HepG2 (cell line): ENCODE measurements around the gene SUB1. TPM values are rescaled to one million over a fixed set of nuclear protein-coding genes. Genes with fewer than 3 reads are reported as not detected.
A peak's percentile ranks its signal among the peaks of the same experiment; 100 is the strongest.

ENCODE experiments used
- ATAC-seq: fragments of 200-7000 bp; cut with Tn5 transposase; 3 replicates; pipeline ENCODE4 v1.9.1; 2020; ENCODE audit warnings: mild to moderate bottlenecking, moderate library complexity
- Bru-seq: library from RNA; stranded (reverse); fragments of 400-500 nt; gene quantifications from one replicate; lab custom pipeline; 2021; lab: Mats Ljungman, UMichigan
- BruChase-seq, 2 experiments: library from RNA; stranded (reverse); fragments of 400-500 nt; gene quantifications; one replicate each; lab custom pipeline; 2021; lab: Mats Ljungman, UMichigan
- BruUV-seq: library from RNA; stranded (reverse); fragments of 400-500 nt; replicated peaks from 2 replicates; lab custom pipeline; 2021; lab: Mats Ljungman, UMichigan
- CTCF ChIA-PET: fragments of 300-600 bp; formaldehyde crosslinking; extraction: SDS; loops from one replicate; lab custom pipeline; 2021; ENCODE audit warnings: low total read pairs, inconsistent platforms, low intra/inter-chr PET ratio; lab: Yijun Ruan, JAX
- POLR2A ChIA-PET: fragments of 350-600 bp; sonication (Branson Sonifier 250); formaldehyde crosslinking; loops from one replicate; lab custom pipeline; 2020; ENCODE audit warnings: antibody characterized with exemption, inconsistent platforms; lab: Yijun Ruan, JAX
- DNase-seq: peaks from one replicate; pipeline ENCODE4 v3.0.0-alpha.2; 2015; ENCODE audit warnings: low spot score
- FAIRE-seq: peaks from 3 replicates; lab custom pipeline; 2011; peaks lifted over from hg19 to GRCh38; lab: Jason Lieb, UNC
- H2AFZ ChIP-seq: one replicate; pipeline ENCODE4 v1.6.1; 2011; ENCODE audit warnings: low read length, inconsistent platforms
- H3K27ac ChIP-seq: fragments of 300-600 bp; 3 replicates; pipeline ENCODE4 v1.8.0; 2011; ENCODE audit warnings: mixed run types, mild to moderate bottlenecking, mixed read lengths, low read length, inconsistent platforms; ENCODE audit not compliant: insufficient read depth; ENCODE audit errors: extremely low read length
- H3K27me3 ChIP-seq, 2 experiments: fragments of 200-600 bp in 1 of 2; 2 replicates in 1 of 2; 3 replicates in 1 of 2; pipeline versions ENCODE4 v1.6.0 to v1.8.0; 2011; ENCODE audit warnings: low read length in 2 of 2, mild to moderate bottlenecking in 2 of 2, moderate library complexity in 2 of 2, inconsistent platforms in 1 of 2; ENCODE audit not compliant: insufficient read depth in 2 of 2, control insufficient read depth in 1 of 2
- H3K36me3 ChIP-seq, 2 experiments: fragments of 200-600 bp in 1 of 2; replicated peaks in 1 of 2; 2 replicates in 1 of 2; 3 replicates in 1 of 2; pipeline versions ENCODE4 v1.5.1 to v1.8.0; 2011; ENCODE audit warnings: low read length in 2 of 2, inconsistent platforms in 1 of 2; ENCODE audit not compliant: insufficient read depth in 2 of 2, control insufficient read depth in 1 of 2
- H3K4me1 ChIP-seq: 2 replicates; pipeline ENCODE4 v1.5.1; 2012; ENCODE audit warnings: low read length, inconsistent platforms; ENCODE audit not compliant: insufficient read depth
- H3K4me2 ChIP-seq: 2 replicates; pipeline ENCODE4 v1.6.0; 2011; ENCODE audit warnings: low read depth, low read length, inconsistent platforms
- H3K4me3 ChIP-seq, 3 experiments: fragments of 200-600 bp in 1 of 3; sonication (generic), shearing (Covaris generic) in 1 of 3; replicated peaks in 1 of 3; 2 replicates each; pipeline ENCODE4 v1.5.1; 2011 to 2016; ENCODE audit warnings: low read length in 3 of 3, inconsistent platforms in 2 of 3, low read depth in 2 of 3, mild to moderate bottlenecking in 2 of 3, control low read depth in 1 of 3, mixed read lengths in 1 of 3; ENCODE audit not compliant: insufficient read depth in 1 of 3
- H3K79me2 ChIP-seq: one replicate; pipeline ENCODE4 v1.6.1; 2011; ENCODE audit warnings: low read length, inconsistent platforms; ENCODE audit not compliant: insufficient read depth
- H3K9ac ChIP-seq: 2 replicates; pipeline ENCODE4 v1.6.0; 2011; ENCODE audit warnings: mild to moderate bottlenecking, low read depth, low read length, inconsistent platforms; ENCODE audit not compliant: insufficient read depth
- H3K9me3 ChIP-seq: 2 replicates; pipeline ENCODE4 v1.5.1; 2012; ENCODE audit warnings: mild to moderate bottlenecking, low read length
- H4K20me1 ChIP-seq: 2 replicates; pipeline ENCODE4 v1.6.0; 2011; ENCODE audit warnings: inconsistent platforms, mild to moderate bottlenecking, low read length, moderate library complexity; ENCODE audit not compliant: insufficient read depth
- AHR ChIP-seq: IDR thresholded peaks from 2 replicates; pipeline ENCODE4 v1.6.1; 2018; ENCODE audit warnings: missing genetic modification reagents, missing compliant biosample characterization
- ZC3H13 ChIP-seq: sonication (generic); formaldehyde crosslinking; IDR thresholded peaks from 2 replicates; pipeline ENCODE4 v1.8.1; 2023; ENCODE audit warnings: mild to moderate bottlenecking, missing genetic modification reagents, moderate library complexity
- ZEB1 ChIP-seq: IDR thresholded peaks from 2 replicates; pipeline ENCODE4 v1.6.1; 2012; ENCODE audit warnings: mild to moderate bottlenecking, low read depth, inconsistent platforms; ENCODE audit not compliant: insufficient replicate concordance
- ZNF652 ChIP-seq: IDR thresholded peaks from 2 replicates; pipeline ENCODE4 v1.6.1; 2016; ENCODE audit warnings: low read depth, borderline replicate concordance
- ZNF720 ChIP-seq: sonication (generic); formaldehyde crosslinking; IDR thresholded peaks from 2 replicates; pipeline ENCODE4 v1.4.0; 2020; ENCODE audit warnings: missing genetic modification reagents
- WGBS: methylation state at CpG from one replicate; pipeline ENCODE4 v1.1.6; 2017; ENCODE audit warnings: low lambda C conversion rate; 5-methylcytosine and 5-hydroxymethylcytosine counted together
- in situ Hi-C: cut with HindIII; loops from 2 replicates; pipeline ENCODE4 v1.10.0; 2017; ENCODE audit warnings: low pct_unique_long_range_greater_than_20kb; ENCODE audit not compliant: extremely low pct_ligation_motif_present
- intact Hi-C: fragments of 100-400 bp; cut with micrococcal nuclease; formaldehyde crosslinking; loops from one replicate; pipeline ENCODE4 v1.10.0; 2022; ENCODE audit not compliant: unreplicated experiment
- long read RNA-seq, 2 experiments: library from RNA in 1 of 2; library from polyadenylated mRNA in 1 of 2; stranded (forward) in 1 of 2; unstranded in 1 of 2; transcript quantifications; one replicate each; pipeline ENCODE4 v2.0.0, GENCODE V29; 2019 to 2022
- polyA minus RNA-seq, 3 experiments: library from RNA; depleted of rRNA, polyadenylated mRNA; stranded (reverse); fragments of >200 nt; gene quantifications; 2 replicates each; pipeline ENCODE4 v1.2.3, GENCODE V29; 2011; ENCODE audit warnings: low replicate concordance in 1 of 3
- polyA plus RNA-seq, 8 experiments: library from polyadenylated mRNA; depleted of rRNA in 3 of 8; stranded (reverse) in 7 of 8; unstranded in 1 of 8; fragments of >200 nt; fragmentation: Illumina TruSeq in 4 of 8; extraction: Trizol in 4 of 8; gene quantifications; 2 replicates each; pipeline versions ENCODE4 v1.2.1 to v1.2.3, GENCODE V29; 2011 to 2016; ENCODE audit warnings: low read depth in 4 of 8, missing spikeins in 1 of 8, mixed read lengths in 1 of 8; ENCODE audit not compliant: insufficient read depth in 1 of 8
- total RNA-seq, 5 experiments: library from RNA; depleted of rRNA; stranded (reverse); fragments of >200 nt; fragmentation: Illumina TruSeq; extraction: Trizol; gene quantifications; 2 replicates each; pipeline ENCODE4 v1.2.3, GENCODE V29; 2016; ENCODE audit warnings: low read depth in 1 of 5
- TF ChIP-seq, protein P1 (sequence below), 2 experiments: IDR thresholded peaks; 2 replicates each; pipeline ENCODE4 v1.6.1; 2011 to 2012; ENCODE audit warnings: low read length in 2 of 2, borderline replicate concordance in 1 of 2, low read depth in 1 of 2, mild to moderate bottlenecking in 1 of 2, moderate library complexity in 1 of 2
- TF ChIP-seq, protein P2 (sequence below): sonication (generic); formaldehyde crosslinking; IDR thresholded peaks from 2 replicates; pipeline ENCODE4 v1.8.1; 2022; ENCODE audit warnings: low read depth, mild to moderate bottlenecking, missing genetic modification reagents

The SUB1 gene
- total RNA-seq (2016; rRNA removed; fragmentation: Illumina TruSeq; extraction: Trizol) (693 and 1,107 TPM in 2 replicates), polyA plus RNA-seq (2011; rRNA removed) (113 and 182 TPM in 2 replicates), polyA minus RNA-seq (2011; rRNA and poly(A)+ RNA removed; ENCODE audit: low replicate concordance) (24.7 and 28.7 TPM in 2 replicates), Bru-seq, nascent RNA (percentile 96 among the genes with signal in this experiment), BruChase-seq, experiment 1, labeled RNA remaining after a 6-hour chase (percentile 91 among the genes with signal in this experiment), BruChase-seq, experiment 2, labeled RNA remaining after a 2-hour chase (percentile 90 among the genes with signal in this experiment)
- 104 and 117 TPM in 2 replicates for total RNA-seq (2016; cell fraction: cytosol; rRNA removed; fragmentation: Illumina TruSeq; extraction: Trizol; ENCODE audit: low read depth)
- 685 and 1,185 TPM in 2 replicates for total RNA-seq (2016; cell fraction: insoluble cytoplasmic fraction; rRNA removed; fragmentation: Illumina TruSeq; extraction: Trizol)
- 142 and 153 TPM in 2 replicates for total RNA-seq (2016; cell fraction: membrane; rRNA removed; fragmentation: Illumina TruSeq; extraction: Trizol)
- 256 and 257 TPM in 2 replicates for total RNA-seq (2016; cell fraction: nucleus; rRNA removed; fragmentation: Illumina TruSeq; extraction: Trizol)
- 33.5 and 65.0 TPM in 2 replicates for polyA plus RNA-seq (2011; cell fraction: cytosol; rRNA removed)
- polyA plus RNA-seq (2011; cell fraction: nucleus; rRNA removed): 30.4 and 38.9 TPM in 2 replicates
- polyA plus RNA-seq (2012): 190 and 260 TPM in 2 replicates
- 120 and 131 TPM in 2 replicates for polyA plus RNA-seq (2016; cell fraction: cytosol; fragmentation: Illumina TruSeq; extraction: Trizol; ENCODE audit: low read depth)
- 1,199 and 1,366 TPM in 2 replicates for polyA plus RNA-seq (2016; cell fraction: insoluble cytoplasmic fraction; fragmentation: Illumina TruSeq; extraction: Trizol; ENCODE audit: low read depth)
- polyA plus RNA-seq (2016; cell fraction: membrane; fragmentation: Illumina TruSeq; extraction: Trizol; ENCODE audit: low read depth): 144 and 151 TPM in 2 replicates
- 446 and 467 TPM in 2 replicates for polyA plus RNA-seq (2016; cell fraction: nucleus; fragmentation: Illumina TruSeq; extraction: Trizol; ENCODE audit: insufficient read depth, low read depth)
- 45.4 and 50.6 TPM in 2 replicates for polyA minus RNA-seq (2011; cell fraction: cytosol; rRNA and poly(A)+ RNA removed)
- 145 and 207 TPM in 2 replicates for polyA minus RNA-seq (2011; cell fraction: nucleus; rRNA and poly(A)+ RNA removed)
- long read RNA-seq, experiment 1, full-length matches to known transcripts: 569 of 608 reads
- long read RNA-seq, experiment 1, partial matches to known transcripts: 25 of 608 reads
- long read RNA-seq, experiment 1, other reads (novel, unspliced or antisense): 14 of 608 reads
- long read RNA-seq, experiment 2, full-length matches to known transcripts: 261 of 370 reads
- long read RNA-seq, experiment 2, partial matches to known transcripts: 30 of 370 reads
- long read RNA-seq, experiment 2, other reads (novel, unspliced or antisense): 79 of 370 reads

DNA sequence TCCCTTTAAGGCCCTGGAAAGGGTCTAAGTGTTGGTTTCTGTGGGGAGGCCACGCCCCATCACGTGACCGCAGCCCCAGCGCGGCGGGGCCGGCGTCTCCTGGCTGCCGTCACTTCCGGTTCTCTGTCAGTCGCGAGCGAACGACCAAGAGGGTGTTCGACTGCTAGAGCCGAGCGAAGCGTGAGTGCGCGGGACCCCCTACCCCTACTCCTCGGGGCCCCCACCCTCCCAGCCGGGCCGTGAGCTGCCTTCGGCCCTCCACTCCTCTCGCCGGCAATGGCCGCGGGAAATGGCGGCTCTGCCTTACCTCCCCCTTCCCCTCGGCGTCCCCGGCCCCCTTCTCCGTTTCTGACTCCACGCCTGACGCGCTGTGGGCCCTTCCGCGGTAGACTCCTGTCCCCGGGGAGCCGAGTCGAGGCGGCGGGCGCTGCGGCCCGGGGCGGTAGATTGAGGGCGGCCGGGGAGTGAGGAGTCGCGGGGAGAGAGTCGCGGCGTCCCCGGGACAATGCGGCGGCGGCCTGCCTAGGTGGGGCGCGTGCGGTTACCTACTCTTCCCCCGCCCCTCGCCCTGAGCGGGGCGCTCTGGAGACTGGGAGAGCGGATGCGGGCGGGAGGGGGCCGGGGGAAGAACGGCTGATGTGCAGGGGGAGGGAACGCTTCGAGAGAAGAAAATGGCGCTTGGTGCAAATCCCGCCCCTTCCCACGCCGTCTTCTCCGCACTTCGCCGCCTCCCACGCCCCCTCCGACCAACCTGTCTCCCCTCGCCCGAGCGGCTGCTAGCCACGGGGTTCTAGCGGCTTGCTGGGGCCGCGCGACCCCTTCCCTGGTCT lies at the start of gene SUB1:
TSS of gene SUB1 (plus strand) at position 112 of the 830 bp plus-strand sequence. CDS start 2,956 bp downstream, outside the sequence.
- peak within 1 kb of the TSS; percentile 85 for H3K9ac ChIP-seq
- peaks cover 3 to 14% of the 10 kb centered on the region in 2 experiments; a peak in 4 of 5 replicates for H3K36me3 ChIP-seq
- ChIA-PET CTCF (no interaction called here), POLR2A (interaction anchor here (0.9 to 4.9 kb wide), 5 partner anchors 11 to 95 kb away, joined by 3 to 42 read pairs (median 6); no protein-coding TSS in a partner anchor)
- H3K79me2 ChIP-seq: peaks cover 54% of the 10 kb centered on the region
- no peaks in the 10 kb centered on the region; a peak in 1 of 5 replicates for H3K27me3 ChIP-seq
- intact Hi-C loops: loop anchor here (2.0 to 5.0 kb wide), 3 partner anchors 29 to 143 kb away; partner anchors contain the start of gene ZFR
- FAIRE-seq: peak; percentile 65
- peak within 1 kb of the TSS; percentile 90 for H3K27ac ChIP-seq
- peaks cover 34% of the 10 kb centered on the region for H4K20me1 ChIP-seq
- peak within 1 kb of the TSS; percentile 80 to 99 (median 87) for H3K4me3 ChIP-seq
- in situ Hi-C loops: loop anchor here (5.0 kb wide), 1 partner anchor 58 kb away; no protein-coding TSS in a partner anchor
- WGBS: 0% methylated on average over 29 of the region's 89 CpGs
- DNase-seq: peak; percentile 87
- peak; percentile 94 for ATAC-seq
- no peaks in the 10 kb centered on the region for H3K9me3 ChIP-seq
- H3K4me1 ChIP-seq: peaks cover 68% of the 10 kb centered on the region
- H2AFZ ChIP-seq: no peak within 1 kb of the TSS
- no TSS peak for BruUV-seq
- H3K4me2 ChIP-seq: peak within 1 kb of the TSS; percentile 96
- TF ChIP-seq ZEB1 (no peak), ZC3H13 (peak; percentile 66), ZNF652 (no peak), AHR (CRISPR knock-in tag) (peak; percentile 72; the same call in 1 of the 2 replicates), ZNF720 (CRISPR knock-in tag) (no peak)
- TF ChIP-seq, protein P1, sequence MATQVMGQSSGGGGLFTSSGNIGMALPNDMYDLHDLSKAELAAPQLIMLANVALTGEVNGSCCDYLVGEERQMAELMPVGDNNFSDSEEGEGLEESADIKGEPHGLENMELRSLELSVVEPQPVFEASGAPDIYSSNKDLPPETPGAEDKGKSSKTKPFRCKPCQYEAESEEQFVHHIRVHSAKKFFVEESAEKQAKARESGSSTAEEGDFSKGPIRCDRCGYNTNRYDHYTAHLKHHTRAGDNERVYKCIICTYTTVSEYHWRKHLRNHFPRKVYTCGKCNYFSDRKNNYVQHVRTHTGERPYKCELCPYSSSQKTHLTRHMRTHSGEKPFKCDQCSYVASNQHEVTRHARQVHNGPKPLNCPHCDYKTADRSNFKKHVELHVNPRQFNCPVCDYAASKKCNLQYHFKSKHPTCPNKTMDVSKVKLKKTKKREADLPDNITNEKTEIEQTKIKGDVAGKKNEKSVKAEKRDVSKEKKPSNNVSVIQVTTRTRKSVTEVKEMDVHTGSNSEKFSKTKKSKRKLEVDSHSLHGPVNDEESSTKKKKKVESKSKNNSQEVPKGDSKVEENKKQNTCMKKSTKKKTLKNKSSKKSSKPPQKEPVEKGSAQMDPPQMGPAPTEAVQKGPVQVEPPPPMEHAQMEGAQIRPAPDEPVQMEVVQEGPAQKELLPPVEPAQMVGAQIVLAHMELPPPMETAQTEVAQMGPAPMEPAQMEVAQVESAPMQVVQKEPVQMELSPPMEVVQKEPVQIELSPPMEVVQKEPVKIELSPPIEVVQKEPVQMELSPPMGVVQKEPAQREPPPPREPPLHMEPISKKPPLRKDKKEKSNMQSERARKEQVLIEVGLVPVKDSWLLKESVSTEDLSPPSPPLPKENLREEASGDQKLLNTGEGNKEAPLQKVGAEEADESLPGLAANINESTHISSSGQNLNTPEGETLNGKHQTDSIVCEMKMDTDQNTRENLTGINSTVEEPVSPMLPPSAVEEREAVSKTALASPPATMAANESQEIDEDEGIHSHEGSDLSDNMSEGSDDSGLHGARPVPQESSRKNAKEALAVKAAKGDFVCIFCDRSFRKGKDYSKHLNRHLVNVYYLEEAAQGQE (IDR thresholded peaks at IDR 0.05; ENCODE audit: borderline replicate concordance in 1 of 2, low read depth in 1 of 2, low read length in 2 of 2): peak in 1 of 2 experiments; percentile 71; a peak in 1 of 4 replicates
- TF ChIP-seq, protein P2, sequence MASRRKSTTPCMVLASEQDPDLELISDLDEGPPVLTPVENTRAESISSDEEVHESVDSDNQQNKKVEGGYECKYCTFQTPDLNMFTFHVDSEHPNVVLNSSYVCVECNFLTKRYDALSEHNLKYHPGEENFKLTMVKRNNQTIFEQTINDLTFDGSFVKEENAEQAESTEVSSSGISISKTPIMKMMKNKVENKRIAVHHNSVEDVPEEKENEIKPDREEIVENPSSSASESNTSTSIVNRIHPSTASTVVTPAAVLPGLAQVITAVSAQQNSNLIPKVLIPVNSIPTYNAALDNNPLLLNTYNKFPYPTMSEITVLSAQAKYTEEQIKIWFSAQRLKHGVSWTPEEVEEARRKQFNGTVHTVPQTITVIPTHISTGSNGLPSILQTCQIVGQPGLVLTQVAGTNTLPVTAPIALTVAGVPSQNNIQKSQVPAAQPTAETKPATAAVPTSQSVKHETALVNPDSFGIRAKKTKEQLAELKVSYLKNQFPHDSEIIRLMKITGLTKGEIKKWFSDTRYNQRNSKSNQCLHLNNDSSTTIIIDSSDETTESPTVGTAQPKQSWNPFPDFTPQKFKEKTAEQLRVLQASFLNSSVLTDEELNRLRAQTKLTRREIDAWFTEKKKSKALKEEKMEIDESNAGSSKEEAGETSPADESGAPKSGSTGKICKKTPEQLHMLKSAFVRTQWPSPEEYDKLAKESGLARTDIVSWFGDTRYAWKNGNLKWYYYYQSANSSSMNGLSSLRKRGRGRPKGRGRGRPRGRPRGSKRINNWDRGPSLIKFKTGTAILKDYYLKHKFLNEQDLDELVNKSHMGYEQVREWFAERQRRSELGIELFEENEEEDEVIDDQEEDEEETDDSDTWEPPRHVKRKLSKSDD (CRISPR knock-in tag): no peak
